ENCODE data around the gene SH3GLB1.
"Not testable (repeated sequence)": the region's sequence is repeated elsewhere in the genome, so short reads cannot be mapped to it uniquely, and the experiment has no call there.

SH3GLB1 gene

GRCh38 chr1:86704458-86704971 lies at the start of gene SH3GLB1:
SH3GLB1 (plus strand) TSS chr1:86704576; CDS start chr1:86704900, 324 bp downstream.
- DNase-seq (ENCODE audit: low read depth, low spot score), result peak; percentile 73

GRCh38 chr1:86658381-86658780 lies 46.0 kb upstream of the SH3GLB1 start:
- not testable (repeated sequence) for DNase-seq (ENCODE audit: low read depth, low spot score)

- DNase-seq (ENCODE audit: low read depth, low spot score), result no peak
These were observed 38.0 kb upstream of the SH3GLB1 start for GRCh38 chr1:86666368-86666767.

GRCh38 chr1:86687595-86687994 lies 16.8 kb upstream of the SH3GLB1 start:
- DNase-seq (ENCODE audit: low read depth, low spot score), result no peak

- DNase-seq (ENCODE audit: low read depth, low spot score), result no peak
These were observed 11.7 kb upstream of the SH3GLB1 start for GRCh38 chr1:86692641-86693040.

- DNase-seq (ENCODE audit: low read depth, low spot score), result no peak
These were observed 9.0 kb upstream of the SH3GLB1 start for GRCh38 chr1:86695400-86695799.

GRCh38 chr1:86696522-86696921 lies 7.9 kb upstream of the SH3GLB1 start:
- no peak for DNase-seq (ENCODE audit: low read depth, low spot score)

- DNase-seq (ENCODE audit: low read depth, low spot score), result no peak
These were observed 5.2 kb upstream of the SH3GLB1 start for GRCh38 chr1:86699186-86699585.

- no peak for DNase-seq (ENCODE audit: low read depth, low spot score)
These were observed 2.6 kb upstream of the SH3GLB1 start for GRCh38 chr1:86701731-86702130.

- DNase-seq (ENCODE audit: low read depth, low spot score), result not testable (repeated sequence)
These were observed 1.4 kb upstream of the SH3GLB1 start for GRCh38 chr1:86702954-86703494.

GRCh38 chr1:86703696-86704457 lies 499 bp upstream of the SH3GLB1 start:
- peak; percentile 19 for DNase-seq (ENCODE audit: low read depth, low spot score)

GRCh38 chr1:86704972-86705664 lies 742 bp downstream of the SH3GLB1 start:
- no peak for DNase-seq (ENCODE audit: low read depth, low spot score)

GRCh38 chr1:86705665-86705985 lies 1.2 kb downstream of the SH3GLB1 start:
- no peak for DNase-seq (ENCODE audit: low read depth, low spot score)

- no peak for DNase-seq (ENCODE audit: low read depth, low spot score)
These were observed 1.8 kb downstream of the SH3GLB1 start for GRCh38 chr1:86706018-86706635.

- DNase-seq (ENCODE audit: low read depth, low spot score), result no peak
These were observed 4.5 kb downstream of the SH3GLB1 start for GRCh38 chr1:86708920-86709319.

GRCh38 chr1:86712088-86712860 lies 7.9 kb downstream of the SH3GLB1 start:
- no peak for DNase-seq (ENCODE audit: low read depth, low spot score)

- no peak for DNase-seq (ENCODE audit: low read depth, low spot score)
These were observed 9.1 kb downstream of the SH3GLB1 start for GRCh38 chr1:86713477-86713876.

- DNase-seq (ENCODE audit: low read depth, low spot score), result no peak
These were observed 9.8 kb downstream of the SH3GLB1 start for GRCh38 chr1:86714159-86714558.

- no peak for DNase-seq (ENCODE audit: low read depth, low spot score)
These were observed 10.3 kb downstream of the SH3GLB1 start for GRCh38 chr1:86714561-86715244.

- DNase-seq (ENCODE audit: low read depth, low spot score), result no peak
These were observed 14.4 kb downstream of the SH3GLB1 start for GRCh38 chr1:86718786-86719185.

- DNase-seq (ENCODE audit: low read depth, low spot score), result no peak
These were observed 27.0 kb downstream of the SH3GLB1 start for GRCh38 chr1:86731416-86731815.

Data from activated CD4-positive, CD25-positive, alpha-beta regulatory T cell treated with anti-CD3 and anti-CD28 coated beads, Interleukin-2, amount 50 U/mL, for 16 hours (primary cell).